SK-N-MC (cell line): ENCODE results near the gene XPO1.

Experiments used
- EZH2 ChIP-seq: fragments of 200-600 bp; sonication (generic); IDR thresholded peaks from one replicate; pipeline ENCODE4 v1.6.1; 2017; ENCODE audit warnings: antibody characterized with exemption
- FOXP2 ChIP-seq: optimal IDR thresholded peaks from 2 replicates; pipeline ENCODE3; 2011; ENCODE audit warnings: mild to moderate bottlenecking, moderate library complexity; ENCODE audit not compliant: insufficient read depth; ENCODE audit errors: extremely low read length, control extremely low read depth
- POLR2AphosphoS5 ChIP-seq: IDR thresholded peaks from 2 replicates; pipeline ENCODE4 v1.6.1; 2012; ENCODE audit warnings: mild to moderate bottlenecking, low read depth, low read length, borderline replicate concordance

DNA sequence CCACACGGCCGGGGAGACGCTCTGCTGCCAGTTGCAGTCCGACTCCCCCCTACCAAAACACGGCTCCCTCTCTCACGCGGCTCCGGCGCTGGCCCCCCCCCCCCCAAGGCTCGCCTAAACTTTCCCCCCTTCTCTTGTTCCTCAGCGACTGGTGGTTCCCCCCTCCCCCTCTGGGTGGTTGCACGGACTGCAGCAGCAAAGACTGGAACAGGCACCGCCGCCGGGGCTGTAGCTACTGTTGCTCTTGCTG is 281 bp downstream of the XPO1 start:
- TF ChIP-seq EZH2 (no peak), POLR2AphosphoS5 (no peak), FOXP2 (no peak)
